Effector memory CD4-positive, alpha-beta T cell (primary cell): ENCODE data around the gene HERPUD2.
"Not testable (repeated sequence)": the region's sequence is repeated elsewhere in the genome, so short reads cannot be mapped to it uniquely, and the experiment has no call there.

Source experiments
- DNase-seq, 3 donors: peaks; one replicate each; pipeline ENCODE4 v3.0.0-alpha.2; 2020
- H3K27ac ChIP-seq: 2 replicates; pipeline ENCODE4 v1.7.0; 2013; ENCODE audit warnings: mild to moderate bottlenecking, low read length, moderate library complexity; ENCODE audit not compliant: insufficient read depth, poor library complexity, severe bottlenecking
- H3K27me3 ChIP-seq: replicated peaks from 2 replicates; pipeline ENCODE4 v1.7.0; 2013; ENCODE audit warnings: mild to moderate bottlenecking, low read length; ENCODE audit not compliant: insufficient read depth, control insufficient read depth, poor library complexity, severe bottlenecking
- H3K36me3 ChIP-seq: 2 replicates; pipeline ENCODE4 v1.7.0; 2013; ENCODE audit warnings: mild to moderate bottlenecking, low read length, moderate library complexity; ENCODE audit not compliant: control insufficient read depth, insufficient read depth
- H3K4me1 ChIP-seq: 2 replicates; pipeline ENCODE4 v1.7.0; 2013; ENCODE audit warnings: low read length, mild to moderate bottlenecking; ENCODE audit not compliant: control insufficient read depth, insufficient read depth, poor library complexity, severe bottlenecking
- H3K4me3 ChIP-seq: 2 replicates; pipeline ENCODE4 v1.7.0; 2013; ENCODE audit warnings: low read length, low read depth, mild to moderate bottlenecking; ENCODE audit not compliant: insufficient read depth, poor library complexity, severe bottlenecking
- H3K9me3 ChIP-seq: 2 replicates; pipeline ENCODE4 v1.7.0; 2013; ENCODE audit warnings: mild to moderate bottlenecking, low read length, moderate library complexity; ENCODE audit not compliant: control insufficient read depth

The HERPUD2 gene

GRCh38 chr7:35584990-35585389, 109.9 kb downstream of the HERPUD2 start:
- H3K4me1 ChIP-seq: no peaks in the 10 kb centered on the region
- no peak for DNase-seq
- no peaks in the 10 kb centered on the region for H3K9me3 ChIP-seq
- no peak overlapping the region for H3K4me3 ChIP-seq
- H3K36me3 ChIP-seq: no peaks in the 10 kb centered on the region
- no peak overlapping the region for H3K27ac ChIP-seq
- no peaks in the 10 kb centered on the region for H3K27me3 ChIP-seq

GRCh38 chr7:35584533-35584932, 110.4 kb downstream of the HERPUD2 start:
- not testable (repeated sequence) for H3K27me3 ChIP-seq, DNase-seq, H3K36me3 ChIP-seq, H3K9me3 ChIP-seq, H3K4me1 ChIP-seq, H3K4me3 ChIP-seq, H3K27ac ChIP-seq
